ENCODE measurements around the gene TTC33.
"Not testable (repeated sequence)": the region's sequence is repeated elsewhere in the genome, so short reads cannot be mapped to it uniquely, and the experiment has no call there.

The TTC33 gene

GRCh38 chr5:40605295-40605958 lies 150.3 kb downstream of the TTC33 start:
- no peak for DNase-seq

- no peak for DNase-seq
These were observed 152.4 kb downstream of the TTC33 start for GRCh38 chr5:40603378-40603777.

GRCh38 chr5:40601198-40601868 lies 154.4 kb downstream of the TTC33 start:
- no peak for DNase-seq

- no peak for DNase-seq
These were observed 155.4 kb downstream of the TTC33 start for GRCh38 chr5:40600383-40600782.

- no peak for DNase-seq
These were observed 156.1 kb downstream of the TTC33 start for GRCh38 chr5:40599676-40600075.

GRCh38 chr5:40594811-40595210 lies 160.9 kb downstream of the TTC33 start:
- no peak for DNase-seq

- not testable (repeated sequence) for DNase-seq
These were observed 163.9 kb downstream of the TTC33 start for GRCh38 chr5:40591727-40592396.

GRCh38 chr5:40587376-40587775 lies 168.4 kb downstream of the TTC33 start:
- no peak for DNase-seq

- no peak for DNase-seq
These were observed 170.1 kb downstream of the TTC33 start for GRCh38 chr5:40585537-40586267.

- DNase-seq: no peak
These were observed 171.7 kb downstream of the TTC33 start for GRCh38 chr5:40584054-40584453.

GRCh38 chr5:40578501-40579451 lies 177.0 kb downstream of the TTC33 start:
- peak; percentile 27 to 46 for DNase-seq

- no peak for DNase-seq
These were observed 178.0 kb downstream of the TTC33 start for GRCh38 chr5:40577718-40578117.

- no peak for DNase-seq
These were observed 179.8 kb downstream of the TTC33 start for GRCh38 chr5:40575921-40576320.

- no peak for DNase-seq
These were observed 180.3 kb downstream of the TTC33 start for GRCh38 chr5:40575411-40575810.

GRCh38 chr5:40572937-40573336 lies 182.8 kb downstream of the TTC33 start:
- DNase-seq: no peak

GRCh38 chr5:40572391-40572790 lies 183.4 kb downstream of the TTC33 start:
- no peak for DNase-seq

GRCh38 chr5:40571729-40572128 lies 184.0 kb downstream of the TTC33 start:
- no peak for DNase-seq

- DNase-seq: no peak
These were observed 185.2 kb downstream of the TTC33 start for GRCh38 chr5:40570408-40571129.

GRCh38 chr5:40569546-40570270 lies 186.1 kb downstream of the TTC33 start:
- no peak for DNase-seq

GRCh38 chr5:40568548-40568947 lies 187.2 kb downstream of the TTC33 start:
- DNase-seq: no peak

- DNase-seq: not testable (repeated sequence)
These were observed 192.6 kb downstream of the TTC33 start for GRCh38 chr5:40563173-40563572.
